HepG2 (cell line): Measurements from ENCODE around the gene ASCC3. TPM values are rescaled to one million over a fixed set of nuclear protein-coding genes. Genes with fewer than 3 reads are reported as not detected.
A peak's percentile ranks its signal among the peaks of the same experiment; 100 is the strongest.

ENCODE experiments used
- ATAC-seq: fragments of 200-7000 bp; cut with Tn5 transposase; 3 replicates; pipeline ENCODE4 v1.9.1; 2020; ENCODE audit warnings: mild to moderate bottlenecking, moderate library complexity
- BruUV-seq: library from RNA; stranded (reverse); fragments of 400-500 nt; replicated peaks from 2 replicates; lab custom pipeline; 2021; lab: Mats Ljungman, UMichigan
- CTCF ChIA-PET: fragments of 300-600 bp; formaldehyde crosslinking; extraction: SDS; loops from one replicate; lab custom pipeline; 2021; ENCODE audit warnings: low total read pairs, inconsistent platforms, low intra/inter-chr PET ratio; lab: Yijun Ruan, JAX
- POLR2A ChIA-PET: fragments of 350-600 bp; sonication (Branson Sonifier 250); formaldehyde crosslinking; loops from one replicate; lab custom pipeline; 2020; ENCODE audit warnings: antibody characterized with exemption, inconsistent platforms; lab: Yijun Ruan, JAX
- DNase-seq: peaks from one replicate; pipeline ENCODE4 v3.0.0-alpha.2; 2015; ENCODE audit warnings: low spot score
- FAIRE-seq: peaks from 3 replicates; lab custom pipeline; 2011; peaks lifted over from hg19 to GRCh38; lab: Jason Lieb, UNC
- H2AFZ ChIP-seq: one replicate; pipeline ENCODE4 v1.6.1; 2011; ENCODE audit warnings: low read length, inconsistent platforms
- H3K27ac ChIP-seq: fragments of 300-600 bp; 3 replicates; pipeline ENCODE4 v1.8.0; 2011; ENCODE audit warnings: mixed run types, mild to moderate bottlenecking, mixed read lengths, low read length, inconsistent platforms; ENCODE audit not compliant: insufficient read depth; ENCODE audit errors: extremely low read length
- H3K27me3 ChIP-seq, 2 experiments: fragments of 200-600 bp in 1 of 2; 2 replicates in 1 of 2; 3 replicates in 1 of 2; pipeline versions ENCODE4 v1.6.0 to v1.8.0; 2011; ENCODE audit warnings: low read length in 2 of 2, mild to moderate bottlenecking in 2 of 2, moderate library complexity in 2 of 2, inconsistent platforms in 1 of 2; ENCODE audit not compliant: insufficient read depth in 2 of 2, control insufficient read depth in 1 of 2
- H3K36me3 ChIP-seq, 2 experiments: fragments of 200-600 bp in 1 of 2; replicated peaks in 1 of 2; 2 replicates in 1 of 2; 3 replicates in 1 of 2; pipeline versions ENCODE4 v1.5.1 to v1.8.0; 2011; ENCODE audit warnings: low read length in 2 of 2, inconsistent platforms in 1 of 2; ENCODE audit not compliant: insufficient read depth in 2 of 2, control insufficient read depth in 1 of 2
- H3K4me1 ChIP-seq: 2 replicates; pipeline ENCODE4 v1.5.1; 2012; ENCODE audit warnings: low read length, inconsistent platforms; ENCODE audit not compliant: insufficient read depth
- H3K4me2 ChIP-seq: 2 replicates; pipeline ENCODE4 v1.6.0; 2011; ENCODE audit warnings: low read depth, low read length, inconsistent platforms
- H3K4me3 ChIP-seq, 3 experiments: fragments of 200-600 bp in 1 of 3; sonication (generic), shearing (Covaris generic) in 1 of 3; replicated peaks in 1 of 3; 2 replicates each; pipeline ENCODE4 v1.5.1; 2011 to 2016; ENCODE audit warnings: low read length in 3 of 3, inconsistent platforms in 2 of 3, low read depth in 2 of 3, mild to moderate bottlenecking in 2 of 3, control low read depth in 1 of 3, mixed read lengths in 1 of 3; ENCODE audit not compliant: insufficient read depth in 1 of 3
- H3K79me2 ChIP-seq: one replicate; pipeline ENCODE4 v1.6.1; 2011; ENCODE audit warnings: low read length, inconsistent platforms; ENCODE audit not compliant: insufficient read depth
- H3K9ac ChIP-seq: 2 replicates; pipeline ENCODE4 v1.6.0; 2011; ENCODE audit warnings: mild to moderate bottlenecking, low read depth, low read length, inconsistent platforms; ENCODE audit not compliant: insufficient read depth
- H3K9me3 ChIP-seq: 2 replicates; pipeline ENCODE4 v1.5.1; 2012; ENCODE audit warnings: mild to moderate bottlenecking, low read length
- H4K20me1 ChIP-seq: 2 replicates; pipeline ENCODE4 v1.6.0; 2011; ENCODE audit warnings: inconsistent platforms, mild to moderate bottlenecking, low read length, moderate library complexity; ENCODE audit not compliant: insufficient read depth
- AHDC1 ChIP-seq: sonication (generic); formaldehyde crosslinking; IDR thresholded peaks from 2 replicates; pipeline ENCODE4 v1.5.1; 2020; ENCODE audit warnings: mild to moderate bottlenecking, missing genetic modification reagents, borderline replicate concordance
- FOXA3 ChIP-seq: IDR thresholded peaks from 2 replicates; pipeline ENCODE4 v1.6.1; 2016; ENCODE audit warnings: missing genetic modification reagents, missing compliant biosample characterization
- HDAC6 ChIP-seq: fragments of 200-600 bp; sonication (generic); IDR thresholded peaks from 2 replicates; pipeline ENCODE4 v1.7.0; 2017; ENCODE audit warnings: mild to moderate bottlenecking, antibody characterized with exemption, low read length, low read depth
- NFIC ChIP-seq: IDR thresholded peaks from 2 replicates; pipeline ENCODE4 v1.6.1; 2012; ENCODE audit warnings: mild to moderate bottlenecking, low read length, inconsistent platforms
- POLR2G ChIP-seq: fragments of 200-400 bp; formaldehyde crosslinking; IDR thresholded peaks from 2 replicates; pipeline ENCODE4 v1.6.1; 2018; ENCODE audit warnings: mild to moderate bottlenecking, low read depth, low read length, moderate library complexity
- PREB ChIP-seq: sonication (generic); formaldehyde crosslinking; IDR thresholded peaks from 2 replicates; pipeline ENCODE4 v1.4.0; 2020; ENCODE audit warnings: missing genetic modification reagents
- SALL2 ChIP-seq: sonication (generic); formaldehyde crosslinking; IDR thresholded peaks from 2 replicates; pipeline ENCODE4 v1.8.1; 2023; ENCODE audit warnings: mild to moderate bottlenecking, missing genetic modification reagents, inconsistent platforms
- YEATS4 ChIP-seq: sonication (generic); formaldehyde crosslinking; IDR thresholded peaks from 2 replicates; pipeline ENCODE4 v1.4.0; 2020; ENCODE audit warnings: missing genetic modification reagents, borderline replicate concordance
- ZFYVE20 ChIP-seq: sonication (generic); formaldehyde crosslinking; IDR thresholded peaks from 2 replicates; pipeline ENCODE4 v1.8.0; 2023; ENCODE audit warnings: low read depth, mild to moderate bottlenecking, moderate library complexity, missing genetic modification reagents, borderline replicate concordance
- ZKSCAN1 ChIP-seq: fragments of 150-350 bp; IDR thresholded peaks from 2 replicates; pipeline ENCODE4 v1.6.1; 2014; ENCODE audit warnings: low read length
- ZNF124 ChIP-seq: sonication (generic); formaldehyde crosslinking; IDR thresholded peaks from 2 replicates; pipeline ENCODE4 v1.4.0; 2020; ENCODE audit warnings: missing genetic modification reagents
- ZNF24 ChIP-seq: fragments of 450-650 bp; IDR thresholded peaks from 2 replicates; pipeline ENCODE4 v1.6.1; 2017; ENCODE audit warnings: antibody characterized with exemption, mild to moderate bottlenecking
- ZNF432 ChIP-seq: sonication (generic); formaldehyde crosslinking; IDR thresholded peaks from 2 replicates; pipeline ENCODE4 v1.5.0; 2020; ENCODE audit warnings: missing genetic modification reagents, mild to moderate bottlenecking, borderline replicate concordance
- ZNF747 ChIP-seq: sonication (generic); formaldehyde crosslinking; IDR thresholded peaks from 2 replicates; pipeline ENCODE4 v1.8.1; 2023; ENCODE audit warnings: missing genetic modification reagents, mild to moderate bottlenecking, borderline replicate concordance
- WGBS: methylation state at CpG from one replicate; pipeline ENCODE4 v1.1.6; 2017; ENCODE audit warnings: low lambda C conversion rate; 5-methylcytosine and 5-hydroxymethylcytosine counted together
- in situ Hi-C: cut with HindIII; loops from 2 replicates; pipeline ENCODE4 v1.10.0; 2017; ENCODE audit warnings: low pct_unique_long_range_greater_than_20kb; ENCODE audit not compliant: extremely low pct_ligation_motif_present
- intact Hi-C: fragments of 100-400 bp; cut with micrococcal nuclease; formaldehyde crosslinking; loops from one replicate; pipeline ENCODE4 v1.10.0; 2022; ENCODE audit not compliant: unreplicated experiment
- polyA plus RNA-seq, 8 experiments: library from polyadenylated mRNA; depleted of rRNA in 3 of 8; stranded (reverse) in 7 of 8; unstranded in 1 of 8; fragments of >200 nt; fragmentation: Illumina TruSeq in 4 of 8; extraction: Trizol in 4 of 8; gene quantifications; 2 replicates each; pipeline versions ENCODE4 v1.2.1 to v1.2.3, GENCODE V29; 2011 to 2016; ENCODE audit warnings: low read depth in 4 of 8, missing spikeins in 1 of 8, mixed read lengths in 1 of 8; ENCODE audit not compliant: insufficient read depth in 1 of 8
- total RNA-seq, 5 experiments: library from RNA; depleted of rRNA; stranded (reverse); fragments of >200 nt; fragmentation: Illumina TruSeq; extraction: Trizol; gene quantifications; 2 replicates each; pipeline ENCODE4 v1.2.3, GENCODE V29; 2016; ENCODE audit warnings: low read depth in 1 of 5
- TF ChIP-seq, protein P1 (sequence below): IDR thresholded peaks from 2 replicates; pipeline ENCODE4 v1.6.1; 2016; ENCODE audit warnings: mild to moderate bottlenecking, missing biosample characterization, missing genetic modification reagents
- TF ChIP-seq, protein P2 (sequence below): sonication (generic); formaldehyde crosslinking; IDR thresholded peaks from 2 replicates; pipeline ENCODE4 v1.4.0; 2020; ENCODE audit warnings: missing genetic modification reagents, mild to moderate bottlenecking, borderline replicate concordance

Gene ASCC3
- total and polyA plus RNA-seq, 2 of the 13 experiments (the other 11 are each of a cell fraction or from before 2014, with no cell fraction given) = 23.1 to 55.7 TPM

DNA sequence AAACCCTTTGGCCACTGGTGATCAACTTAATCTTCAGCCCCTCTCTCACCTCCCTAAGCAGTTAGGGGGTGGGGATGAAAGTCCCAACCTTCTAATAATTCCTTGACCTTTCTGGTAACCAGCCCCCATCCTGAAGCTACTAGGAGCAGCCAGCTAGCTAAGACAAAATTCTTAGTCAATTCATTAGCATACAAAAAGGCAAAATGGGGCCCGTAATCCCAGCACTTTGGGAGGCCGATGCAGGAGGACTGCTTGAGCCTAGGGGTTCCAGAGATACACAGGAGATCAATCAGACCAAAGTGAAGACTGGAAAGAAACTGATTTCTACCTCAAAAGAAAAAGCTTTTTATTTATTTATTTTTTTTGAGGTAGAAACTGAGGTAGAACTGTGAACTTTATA lies 1.8 kb downstream of the ASCC3 start:
- peaks cover 14% of the 10 kb centered on the region; the same call in 1 of the 2 replicates for H4K20me1 ChIP-seq
- in situ Hi-C loops = no loop called here
- no peak for ATAC-seq
- peak overlapping the region; percentile 17 to 93 (median 89); a peak in 3 of 6 replicates for H3K4me3 ChIP-seq
- intact Hi-C loops = no loop called here
- 100% methylated on average over 2 of the region's 2 CpGs for WGBS
- H2AFZ ChIP-seq = no peak overlapping the region
- no peak overlapping the region for H3K27ac ChIP-seq
- peaks cover 68% of the 10 kb centered on the region for H3K4me1 ChIP-seq
- H3K36me3 ChIP-seq = no peaks in the 10 kb centered on the region; a peak in 1 of 5 replicates
- ChIA-PET CTCF (no interaction called here), POLR2A (no interaction called here)
- H3K27me3 ChIP-seq = peaks cover 0 to 2% of the 10 kb centered on the region in 2 experiments; a peak in 1 of 5 replicates
- no peaks in the 10 kb centered on the region for H3K9me3 ChIP-seq
- no peak for FAIRE-seq
- H3K9ac ChIP-seq = no peak overlapping the region
- BruUV-seq = no TSS peak
- H3K79me2 ChIP-seq = peaks cover 66% of the 10 kb centered on the region
- no peak for DNase-seq
- peak overlapping the region; percentile 86 for H3K4me2 ChIP-seq
- TF ChIP-seq ZKSCAN1 (no peak), AHDC1 (CRISPR knock-in tag) (no peak), ZNF432 (CRISPR knock-in tag) (no peak), ZNF747 (CRISPR knock-in tag) (no peak), ZFYVE20 (no peak), YEATS4 (CRISPR knock-in tag) (no peak), ZNF124 (CRISPR knock-in tag) (no peak), POLR2G (no peak), PREB (CRISPR knock-in tag) (no peak), SALL2 (CRISPR knock-in tag) (no peak), NFIC (no peak), HDAC6 (no peak), ZNF24 (no peak), FOXA3 (no peak)
- TF ChIP-seq, protein P1, sequence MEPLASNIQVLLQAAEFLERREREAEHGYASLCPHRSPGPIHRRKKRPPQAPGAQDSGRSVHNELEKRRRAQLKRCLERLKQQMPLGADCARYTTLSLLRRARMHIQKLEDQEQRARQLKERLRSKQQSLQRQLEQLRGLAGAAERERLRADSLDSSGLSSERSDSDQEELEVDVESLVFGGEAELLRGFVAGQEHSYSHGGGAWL (CRISPR knock-in tag) = no peak
- TF ChIP-seq, protein P2, sequence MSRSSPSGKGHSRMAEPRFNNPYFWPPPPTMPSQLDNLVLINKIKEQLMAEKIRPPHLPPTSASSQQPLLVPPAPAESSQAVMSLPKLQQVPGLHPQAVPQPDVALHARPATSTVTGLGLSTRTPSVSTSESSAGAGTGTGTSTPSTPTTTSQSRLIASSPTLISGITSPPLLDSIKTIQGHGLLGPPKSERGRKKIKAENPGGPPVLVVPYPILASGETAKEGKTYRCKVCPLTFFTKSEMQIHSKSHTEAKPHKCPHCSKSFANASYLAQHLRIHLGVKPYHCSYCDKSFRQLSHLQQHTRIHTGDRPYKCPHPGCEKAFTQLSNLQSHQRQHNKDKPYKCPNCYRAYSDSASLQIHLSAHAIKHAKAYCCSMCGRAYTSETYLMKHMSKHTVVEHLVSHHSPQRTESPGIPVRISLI (CRISPR knock-in tag) = no peak
- TF ChIP-seq, all 625 proteins: peak for 0
